Mammary epithelial cell (primary cell): ENCODE results near the gene HOXD13.

Experiments
- CTCF ChIP-seq, 2 donors: IDR thresholded peaks in 1 of 2; conservative IDR thresholded peaks in 1 of 2; 2 replicates each; pipeline ENCODE4 v1.5.1; 2011 to 2012; ENCODE audit warnings: inconsistent platforms in 2 of 2, low read length in 2 of 2, mild to moderate bottlenecking in 2 of 2, control low read depth in 1 of 2, low read depth in 1 of 2; ENCODE audit not compliant: insufficient read depth in 1 of 2; ENCODE audit errors: extremely low read depth in 1 of 2
- EZH2 ChIP-seq: IDR thresholded peaks from 2 replicates; pipeline ENCODE4 v1.6.1; 2012; ENCODE audit warnings: low read length, inconsistent platforms, borderline replicate concordance

- TF ChIP-seq CTCF (conservative IDR thresholded peaks at IDR 0.05 in 1 of 2, IDR thresholded peaks at IDR 0.05 in 1 of 2; ENCODE audit: extremely low read depth in 1 of 2, insufficient read depth in 1 of 2, low read depth in 1 of 2, low read length in 2 of 2) (no peak), EZH2 (peak; percentile 76)
These were observed 2.9 kb downstream of the HOXD13 start for GRCh38 chr2:176095421-176095820.
